Tibial nerve (tissue), 4 donors: Measurements from ENCODE around the gene MBD2. TPM values are rescaled to one million over a fixed set of nuclear protein-coding genes. Genes with fewer than 3 reads are reported as not detected.
"Not testable (repeated sequence)": the region's sequence is repeated elsewhere in the genome, so short reads cannot be mapped to it uniquely, and the experiment has no call there.

Experiments used
- DNase-seq, 2 donors: peaks; one replicate each; pipeline ENCODE4 v3.0.0-alpha.2; 2019; ENCODE audit warnings: low spot score in 2 of 2
- H3K27ac ChIP-seq, 4 donors: fragments of 200-600 bp; sonication (generic) in 3 of 4; one replicate each; pipeline ENCODE4 v1.5.1; 2017 to 2019; ENCODE audit warnings: mild to moderate bottlenecking in 1 of 4
- H3K27me3 ChIP-seq, 2 donors: fragments of 200-600 bp; sonication (generic) in 1 of 2; one replicate each; pipeline versions ENCODE4 v1.5.1 to v1.6.0; 2017 to 2019
- H3K36me3 ChIP-seq, 3 donors: fragments of 200-600 bp; sonication (generic); one replicate each; pipeline ENCODE4 v1.5.1; 2018 to 2019
- H3K4me1 ChIP-seq, 4 donors: fragments of 200-600 bp; sonication (generic) in 3 of 4; one replicate each; pipeline ENCODE4 v1.5.1; 2017 to 2019
- H3K4me3 ChIP-seq, 4 donors: fragments of 200-600 bp; sonication (generic) in 3 of 4; one replicate each; pipeline ENCODE4 v1.5.1; 2017 to 2019; ENCODE audit warnings: mild to moderate bottlenecking in 1 of 4, moderate library complexity in 1 of 4
- H3K9me3 ChIP-seq, 4 donors: fragments of 200-600 bp; sonication (generic) in 3 of 4; one replicate each; pipeline ENCODE4 v1.5.1; 2017 to 2019
- EP300 ChIP-seq, 2 donors: sonication (generic); formaldehyde crosslinking; IDR thresholded peaks; one replicate each; pipeline ENCODE4 v1.6.1; 2017; ENCODE audit warnings: antibody characterized with exemption in 2 of 2, mild to moderate bottlenecking in 1 of 2
- POLR2A ChIP-seq, 2 donors: fragments of 450-650 bp; IDR thresholded peaks; one replicate each; pipeline ENCODE4 v1.6.1; 2017; ENCODE audit warnings: antibody characterized with exemption in 2 of 2, mild to moderate bottlenecking in 2 of 2, moderate library complexity in 2 of 2
- WGBS, 2 donors: methylation state at CpG; one replicate each; pipeline ENCODE4 v1.1.5; 2018; 5-methylcytosine and 5-hydroxymethylcytosine counted together
- total RNA-seq, 4 donors: library from RNA; depleted of rRNA; stranded (reverse); fragments of >200 nt; gene quantifications; one replicate each; pipeline ENCODE4 v1.1.0, GENCODE V29; 2016
- TF ChIP-seq, protein P1 (sequence below), 5 experiments: fragments of 200-600 bp in 3 of 5; fragments of 450-650 bp in 2 of 5; sonication (generic) in 3 of 5; IDR thresholded peaks; one replicate each; pipeline ENCODE4 v1.5.1; 2016 to 2019; ENCODE audit warnings: antibody characterized with exemption in 5 of 5, mild to moderate bottlenecking in 3 of 5, moderate library complexity in 2 of 5

MBD2 gene
- total RNA-seq, 4 donors from 2014 or later, result 32.1 to 60.6 (median 37.8) TPM

DNA sequence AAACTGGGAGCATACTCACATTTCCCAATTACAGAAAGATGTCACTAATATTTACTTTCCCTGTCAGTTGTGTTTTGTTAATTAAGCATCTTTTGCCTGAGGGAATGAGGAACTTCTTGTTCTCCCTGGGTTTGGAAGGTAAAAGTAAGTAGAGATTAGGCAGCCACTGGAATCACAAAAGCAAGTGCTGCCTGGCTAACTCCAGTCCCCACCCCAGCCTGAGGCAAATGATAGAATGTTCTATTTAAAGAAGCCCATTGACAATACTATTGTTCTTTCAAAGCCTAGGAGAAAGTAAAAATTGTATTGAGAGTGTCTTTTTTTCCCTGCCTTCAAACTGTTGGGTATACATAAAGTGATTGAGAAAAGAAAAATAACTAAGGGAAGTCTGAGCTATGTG is 93.8 kb downstream of the MBD2 start:
- TF ChIP-seq POLR2A (IDR thresholded peaks at IDR 0.05), result no peak
- no peaks in the 10 kb centered on the region for H3K9me3 ChIP-seq
- DNase-seq, result no peak
- no peaks in the 10 kb centered on the region for H3K36me3 ChIP-seq
- no peak overlapping the region for H3K27ac ChIP-seq
- H3K4me3 ChIP-seq, result no peak overlapping the region
- H3K27me3 ChIP-seq, result no peaks in the 10 kb centered on the region
- no peaks in the 10 kb centered on the region for H3K4me1 ChIP-seq

DNA sequence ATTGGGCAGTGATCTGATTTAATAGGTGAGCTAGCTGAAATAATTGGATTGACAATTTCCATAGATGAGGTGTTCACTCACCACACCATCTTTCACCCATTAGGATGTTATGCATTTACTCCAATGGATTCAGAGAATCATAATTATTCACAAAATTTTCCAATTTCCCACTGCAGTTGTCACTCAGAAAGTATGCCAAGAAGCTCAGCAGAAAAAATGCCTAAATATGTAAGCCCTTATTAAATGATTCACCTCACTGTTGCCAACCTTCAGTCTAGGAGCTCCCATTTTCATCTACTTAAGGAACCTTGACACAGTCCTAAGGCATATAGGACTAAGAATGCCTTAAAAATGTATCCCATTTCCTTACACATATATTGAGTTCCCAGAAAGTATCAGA is 94.3 kb downstream of the MBD2 start:
- Histone ChIP-seq H3K27ac (no peak overlapping the region), H3K27me3 (no peaks in the 10 kb centered on the region), H3K9me3 (no peaks in the 10 kb centered on the region), H3K36me3 (no peaks in the 10 kb centered on the region), H3K4me1 (no peaks in the 10 kb centered on the region), H3K4me3 (no peak overlapping the region)
- no peak for DNase-seq
- TF ChIP-seq, protein P1, sequence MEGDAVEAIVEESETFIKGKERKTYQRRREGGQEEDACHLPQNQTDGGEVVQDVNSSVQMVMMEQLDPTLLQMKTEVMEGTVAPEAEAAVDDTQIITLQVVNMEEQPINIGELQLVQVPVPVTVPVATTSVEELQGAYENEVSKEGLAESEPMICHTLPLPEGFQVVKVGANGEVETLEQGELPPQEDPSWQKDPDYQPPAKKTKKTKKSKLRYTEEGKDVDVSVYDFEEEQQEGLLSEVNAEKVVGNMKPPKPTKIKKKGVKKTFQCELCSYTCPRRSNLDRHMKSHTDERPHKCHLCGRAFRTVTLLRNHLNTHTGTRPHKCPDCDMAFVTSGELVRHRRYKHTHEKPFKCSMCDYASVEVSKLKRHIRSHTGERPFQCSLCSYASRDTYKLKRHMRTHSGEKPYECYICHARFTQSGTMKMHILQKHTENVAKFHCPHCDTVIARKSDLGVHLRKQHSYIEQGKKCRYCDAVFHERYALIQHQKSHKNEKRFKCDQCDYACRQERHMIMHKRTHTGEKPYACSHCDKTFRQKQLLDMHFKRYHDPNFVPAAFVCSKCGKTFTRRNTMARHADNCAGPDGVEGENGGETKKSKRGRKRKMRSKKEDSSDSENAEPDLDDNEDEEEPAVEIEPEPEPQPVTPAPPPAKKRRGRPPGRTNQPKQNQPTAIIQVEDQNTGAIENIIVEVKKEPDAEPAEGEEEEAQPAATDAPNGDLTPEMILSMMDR (IDR thresholded peaks at IDR 0.05), result no peak
- no peak for TF ChIP-seq POLR2A (IDR thresholded peaks at IDR 0.05)
- TF ChIP-seq EP300 (IDR thresholded peaks at IDR 0.05), result no peak

DNA sequence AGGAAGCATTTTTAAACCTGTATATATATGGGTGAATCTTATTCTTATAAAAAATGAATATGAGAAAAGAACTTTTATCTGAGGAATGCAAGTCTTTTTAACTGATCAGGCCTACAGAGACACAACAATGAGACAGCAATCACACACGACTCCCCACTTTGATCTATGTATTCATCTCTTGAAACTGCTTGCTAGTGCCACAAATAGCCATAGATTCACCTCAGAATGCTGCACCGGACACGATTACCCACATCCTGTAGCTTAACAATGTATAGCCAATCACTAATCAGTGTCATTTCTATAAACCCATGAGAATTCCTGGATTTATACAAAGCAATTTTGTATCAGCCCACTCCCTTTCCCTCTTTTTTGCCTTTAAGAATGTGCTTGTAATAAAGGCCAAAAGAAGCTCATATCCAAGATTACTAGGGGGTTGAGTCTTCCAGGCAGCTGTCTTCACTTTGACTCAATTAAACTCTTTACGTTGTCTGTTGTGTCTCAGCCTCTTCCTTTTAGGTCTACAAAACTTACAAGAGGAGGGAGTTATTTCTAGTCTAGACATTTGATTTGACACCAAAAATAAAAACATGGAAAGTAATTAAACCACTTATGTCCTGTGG is 94.9 kb downstream of the MBD2 start:
- Histone ChIP-seq H3K36me3 (no peaks in the 10 kb centered on the region), H3K27me3 (no peaks in the 10 kb centered on the region), H3K4me3 (no peak overlapping the region), H3K4me1 (no peaks in the 10 kb centered on the region), H3K9me3 (no peaks in the 10 kb centered on the region), H3K27ac (no peak overlapping the region)
- TF ChIP-seq, protein P1 (IDR thresholded peaks at IDR 0.05), result no peak
- no peak for TF ChIP-seq POLR2A (IDR thresholded peaks at IDR 0.05)
- TF ChIP-seq EP300 (IDR thresholded peaks at IDR 0.05), result no peak
- no peak for DNase-seq
- 71 to 81% methylated on average over 4 of the region's 4 CpGs for WGBS, 2 donors

DNA sequence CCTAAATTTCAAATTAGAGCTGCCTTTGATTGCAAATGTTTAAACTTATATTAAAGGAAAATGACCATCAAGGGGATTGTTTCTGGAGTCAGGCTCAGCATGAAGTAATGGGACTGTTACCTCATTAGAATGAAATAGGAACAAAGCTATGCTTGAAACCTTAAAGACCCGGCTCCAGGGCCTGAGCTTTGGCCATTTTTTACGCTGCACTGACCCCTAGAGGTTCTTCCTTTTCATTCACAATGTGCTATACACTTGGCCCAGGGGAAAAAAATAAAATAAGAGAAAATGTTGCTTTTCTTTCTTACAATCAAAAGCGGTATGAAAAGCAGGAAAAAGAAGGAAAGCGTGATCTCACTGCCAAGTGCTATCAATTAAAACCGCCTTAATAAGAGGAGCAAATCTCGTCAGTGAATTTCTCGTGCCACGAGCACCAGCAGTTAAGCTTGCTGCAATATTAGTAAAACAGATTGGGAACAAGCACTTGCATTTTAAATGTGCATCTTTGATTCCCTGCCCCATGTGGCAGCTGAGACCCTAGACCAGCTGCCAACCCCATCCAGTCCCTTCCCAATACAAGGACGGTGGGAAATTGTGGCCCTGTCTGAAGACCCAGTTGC is 96.6 kb downstream of the MBD2 start:
- Histone ChIP-seq H3K27ac (no peak overlapping the region), H3K9me3 (no peaks in the 10 kb centered on the region), H3K27me3 (no peaks in the 10 kb centered on the region), H3K36me3 (no peaks in the 10 kb centered on the region), H3K4me1 (no peaks in the 10 kb centered on the region), H3K4me3 (no peak overlapping the region)
- no peak for DNase-seq
- TF ChIP-seq POLR2A (IDR thresholded peaks at IDR 0.05), result no peak
- TF ChIP-seq, protein P1 (IDR thresholded peaks at IDR 0.05), result peak in 4 of 5 experiments; percentile 17 to 37 (median 32)
- 51 to 62% methylated on average over 9 of the region's 9 CpGs for WGBS, 2 donors

DNA sequence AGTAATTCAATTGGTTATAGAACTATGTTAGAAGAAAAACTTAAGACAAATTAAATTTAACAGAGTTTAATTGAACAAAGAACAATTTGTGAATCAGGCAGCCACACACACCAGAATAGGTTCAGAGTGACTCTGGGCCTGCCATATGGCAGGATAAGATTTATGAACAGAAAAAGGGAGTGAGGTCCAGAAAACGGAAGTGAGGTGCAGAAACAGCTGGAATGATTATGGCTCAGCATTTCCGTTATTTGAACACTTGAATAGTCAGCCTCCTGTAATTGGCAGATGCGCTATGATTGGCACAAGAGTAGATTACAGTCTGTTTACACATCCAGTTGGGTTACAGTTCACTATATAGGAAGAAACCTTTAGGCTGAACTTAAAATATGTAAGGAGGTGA is 99.0 kb downstream of the MBD2 start:
- Histone ChIP-seq H3K4me1 (no peaks in the 10 kb centered on the region), H3K27me3 (no peaks in the 10 kb centered on the region), H3K36me3 (no peaks in the 10 kb centered on the region), H3K27ac (no peak overlapping the region), H3K9me3 (no peaks in the 10 kb centered on the region), H3K4me3 (no peak overlapping the region)
- WGBS, 2 donors, result 67 to 73% methylated on average over 3 of the region's 3 CpGs
- no peak for DNase-seq
- TF ChIP-seq, protein P1 (IDR thresholded peaks at IDR 0.05), result no peak
- no peak for TF ChIP-seq POLR2A (IDR thresholded peaks at IDR 0.05)
- no peak for TF ChIP-seq EP300 (IDR thresholded peaks at IDR 0.05)

DNA sequence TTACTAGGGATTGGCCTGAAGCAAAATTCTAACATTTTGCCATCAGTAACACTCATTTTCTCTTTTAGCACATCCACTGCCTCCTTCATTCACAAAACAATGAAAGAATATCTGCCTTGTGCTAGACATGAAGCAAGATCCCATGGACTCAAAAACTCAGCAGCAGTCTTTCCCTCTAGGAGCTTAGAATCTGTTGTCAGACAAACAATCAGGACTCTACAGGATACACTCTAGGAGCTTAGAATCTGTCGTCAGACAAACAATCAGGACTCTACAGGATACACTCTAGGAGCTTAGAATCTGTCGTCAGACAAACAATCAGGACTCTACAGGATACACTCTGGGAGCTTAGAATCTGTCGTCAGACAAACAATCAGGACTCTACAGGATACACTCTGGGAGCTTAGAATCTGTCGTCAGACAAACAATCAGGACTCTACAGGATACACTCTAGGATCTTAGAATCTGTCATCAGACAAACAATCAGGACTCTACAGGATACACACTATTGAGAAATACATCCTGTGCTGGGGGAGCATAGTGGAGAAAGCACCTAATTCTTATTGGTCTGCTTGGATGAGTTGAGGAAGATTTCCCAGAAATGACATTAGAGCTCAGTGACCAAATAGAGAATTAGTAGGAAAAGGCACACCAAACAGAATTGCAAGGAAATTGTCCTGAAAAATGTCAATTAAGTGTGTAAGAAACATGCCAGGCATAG is 100.6 kb downstream of the MBD2 start:
- not testable (repeated sequence) for H3K36me3 ChIP-seq, H3K27me3 ChIP-seq, H3K9me3 ChIP-seq, H3K4me1 ChIP-seq, H3K27ac ChIP-seq, H3K4me3 ChIP-seq, DNase-seq
- 75 to 94% methylated on average over 4 of the region's 4 CpGs for WGBS, 2 donors
